Measurements from ENCODE around the gene CCL2.

DNA sequence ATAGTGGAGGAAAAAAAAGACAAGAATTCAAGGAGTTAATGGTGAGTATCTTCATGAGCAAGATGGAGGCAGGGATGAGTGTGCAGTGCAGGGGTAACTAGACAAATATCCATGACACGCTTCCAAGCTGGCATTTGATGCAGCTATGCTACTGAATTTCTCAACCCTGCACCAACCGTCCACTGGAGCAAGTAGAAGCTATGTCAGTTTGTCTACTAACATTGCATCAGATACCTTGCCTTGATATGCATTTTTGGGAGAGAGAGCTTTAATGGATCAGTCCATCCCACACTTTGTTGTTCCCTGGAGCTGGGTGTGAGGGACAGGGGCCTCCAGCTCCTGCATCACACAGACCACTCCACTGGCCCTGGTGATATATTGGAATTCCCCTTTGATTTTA is 46.9 kb downstream of the CCL2 start:
- TF ChIP-seq EP300 (IDR thresholded peaks at IDR 0.05; ENCODE audit: borderline replicate concordance) (no peak), TCF12 (IDR thresholded peaks at IDR 0.05; ENCODE audit: low read depth) (no peak), CEBPB (IDR thresholded peaks at IDR 0.05) (no peak), TEAD4 (IDR thresholded peaks at IDR 0.05) (no peak), TAF1 (IDR thresholded peaks at IDR 0.05; ENCODE audit: low read depth) (no peak), FOXM1 (IDR thresholded peaks at IDR 0.05; ENCODE audit: borderline replicate concordance, low read depth) (no peak), CREB1 (IDR thresholded peaks at IDR 0.05; ENCODE audit: low read depth) (no peak)
- TF ChIP-seq, protein P1, sequence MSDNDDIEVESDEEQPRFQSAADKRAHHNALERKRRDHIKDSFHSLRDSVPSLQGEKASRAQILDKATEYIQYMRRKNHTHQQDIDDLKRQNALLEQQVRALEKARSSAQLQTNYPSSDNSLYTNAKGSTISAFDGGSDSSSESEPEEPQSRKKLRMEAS (IDR thresholded peaks at IDR 0.05), result no peak
- TF ChIP-seq, protein P2, sequence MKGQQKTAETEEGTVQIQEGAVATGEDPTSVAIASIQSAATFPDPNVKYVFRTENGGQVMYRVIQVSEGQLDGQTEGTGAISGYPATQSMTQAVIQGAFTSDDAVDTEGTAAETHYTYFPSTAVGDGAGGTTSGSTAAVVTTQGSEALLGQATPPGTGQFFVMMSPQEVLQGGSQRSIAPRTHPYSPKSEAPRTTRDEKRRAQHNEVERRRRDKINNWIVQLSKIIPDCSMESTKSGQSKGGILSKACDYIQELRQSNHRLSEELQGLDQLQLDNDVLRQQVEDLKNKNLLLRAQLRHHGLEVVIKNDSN (IDR thresholded peaks at IDR 0.05), result no peak
- TF ChIP-seq, protein P3, sequence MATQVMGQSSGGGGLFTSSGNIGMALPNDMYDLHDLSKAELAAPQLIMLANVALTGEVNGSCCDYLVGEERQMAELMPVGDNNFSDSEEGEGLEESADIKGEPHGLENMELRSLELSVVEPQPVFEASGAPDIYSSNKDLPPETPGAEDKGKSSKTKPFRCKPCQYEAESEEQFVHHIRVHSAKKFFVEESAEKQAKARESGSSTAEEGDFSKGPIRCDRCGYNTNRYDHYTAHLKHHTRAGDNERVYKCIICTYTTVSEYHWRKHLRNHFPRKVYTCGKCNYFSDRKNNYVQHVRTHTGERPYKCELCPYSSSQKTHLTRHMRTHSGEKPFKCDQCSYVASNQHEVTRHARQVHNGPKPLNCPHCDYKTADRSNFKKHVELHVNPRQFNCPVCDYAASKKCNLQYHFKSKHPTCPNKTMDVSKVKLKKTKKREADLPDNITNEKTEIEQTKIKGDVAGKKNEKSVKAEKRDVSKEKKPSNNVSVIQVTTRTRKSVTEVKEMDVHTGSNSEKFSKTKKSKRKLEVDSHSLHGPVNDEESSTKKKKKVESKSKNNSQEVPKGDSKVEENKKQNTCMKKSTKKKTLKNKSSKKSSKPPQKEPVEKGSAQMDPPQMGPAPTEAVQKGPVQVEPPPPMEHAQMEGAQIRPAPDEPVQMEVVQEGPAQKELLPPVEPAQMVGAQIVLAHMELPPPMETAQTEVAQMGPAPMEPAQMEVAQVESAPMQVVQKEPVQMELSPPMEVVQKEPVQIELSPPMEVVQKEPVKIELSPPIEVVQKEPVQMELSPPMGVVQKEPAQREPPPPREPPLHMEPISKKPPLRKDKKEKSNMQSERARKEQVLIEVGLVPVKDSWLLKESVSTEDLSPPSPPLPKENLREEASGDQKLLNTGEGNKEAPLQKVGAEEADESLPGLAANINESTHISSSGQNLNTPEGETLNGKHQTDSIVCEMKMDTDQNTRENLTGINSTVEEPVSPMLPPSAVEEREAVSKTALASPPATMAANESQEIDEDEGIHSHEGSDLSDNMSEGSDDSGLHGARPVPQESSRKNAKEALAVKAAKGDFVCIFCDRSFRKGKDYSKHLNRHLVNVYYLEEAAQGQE (IDR thresholded peaks at IDR 0.05; ENCODE audit: low read depth), result no peak

All from Ishikawa (cell line).